Smooth muscle cell (in vitro differentiated cells): Measurements from ENCODE around the gene ERCC4. TPM values are rescaled to one million over a fixed set of nuclear protein-coding genes. Genes with fewer than 3 reads are reported as not detected.

Experiments used
- DNase-seq: peaks from one replicate; lab custom pipeline; 2025; ENCODE audit not compliant: unreplicated experiment; lab: John Stamatoyannopoulos, UW
- H2AFZ ChIP-seq: fragments of 200-600 bp; sonication (generic); 2 replicates; pipeline ENCODE4 v1.6.0; 2016; ENCODE audit warnings: antibody characterized with exemption, low read depth, mild to moderate bottlenecking
- H3F3A ChIP-seq: fragments of 200-600 bp; sonication (generic); 2 replicates; pipeline ENCODE4 v1.6.0; 2017; ENCODE audit warnings: antibody characterized with exemption, low read depth
- H3K27ac ChIP-seq: fragments of 200-600 bp; sonication (generic); 2 replicates; pipeline ENCODE4 v1.5.1; 2016; ENCODE audit warnings: low read depth, mild to moderate bottlenecking
- H3K27me3 ChIP-seq: fragments of 200-600 bp; sonication (generic); 2 replicates; pipeline ENCODE4 v1.6.1; 2016; ENCODE audit warnings: low read depth, mild to moderate bottlenecking
- H3K36me3 ChIP-seq: fragments of 200-600 bp; sonication (generic); 2 replicates; pipeline ENCODE4 v1.5.1; 2016; ENCODE audit warnings: low read depth
- H3K4me1 ChIP-seq: fragments of 200-600 bp; sonication (generic); 2 replicates; pipeline ENCODE4 v1.5.1; 2016; ENCODE audit warnings: low read depth
- H3K4me2 ChIP-seq: fragments of 200-600 bp; sonication (generic); 2 replicates; pipeline ENCODE4 v1.6.0; 2016; ENCODE audit warnings: mild to moderate bottlenecking
- H3K4me3 ChIP-seq: fragments of 200-600 bp; sonication (generic); 2 replicates; pipeline ENCODE4 v1.5.1; 2016; ENCODE audit warnings: mild to moderate bottlenecking
- H3K79me2 ChIP-seq: fragments of 200-600 bp; sonication (generic); 2 replicates; pipeline ENCODE4 v1.6.0; 2016; ENCODE audit warnings: low read depth, mild to moderate bottlenecking
- H3K9ac ChIP-seq: fragments of 200-600 bp; sonication (generic); 2 replicates; pipeline ENCODE4 v1.6.0; 2016; ENCODE audit warnings: low read depth
- H3K9me3 ChIP-seq: fragments of 200-600 bp; sonication (generic); replicated peaks from 2 replicates; pipeline ENCODE4 v1.5.1; 2016; ENCODE audit warnings: low read depth
- H4K20me1 ChIP-seq: fragments of 200-600 bp; sonication (generic); 2 replicates; pipeline ENCODE4 v1.6.0; 2016; ENCODE audit warnings: low read depth
- WGBS: methylation state at CpG from one replicate; pipeline ENCODE4 v1.1.7; 2016; ENCODE audit warnings: low lambda C conversion rate; 5-methylcytosine and 5-hydroxymethylcytosine counted together
- polyA plus RNA-seq: library from polyadenylated mRNA; unstranded; fragments of >200 nt; fragmentation: Nextera tagmentation; extraction: Ambion mirVana; gene quantifications from 2 replicates; pipeline ENCODE4 v1.2.1, GENCODE V29; 2016
- total RNA-seq: library from RNA; depleted of rRNA; stranded (reverse); fragments of >200 nt; gene quantifications from 2 replicates; pipeline ENCODE4 v1.2.3, GENCODE V29; 2014
- TF ChIP-seq, protein P1 (sequence below): fragments of 200-600 bp; sonication (generic); IDR thresholded peaks from 2 replicates; pipeline ENCODE4 v1.5.1; 2017; ENCODE audit warnings: borderline replicate concordance, mild to moderate bottlenecking, antibody characterized with exemption; ENCODE audit not compliant: insufficient read depth, poor library complexity, severe bottlenecking

Gene ERCC4
- total and polyA plus RNA-seq, 2 experiments from 2014 or later = 10.3 to 17.4 TPM

DNA sequence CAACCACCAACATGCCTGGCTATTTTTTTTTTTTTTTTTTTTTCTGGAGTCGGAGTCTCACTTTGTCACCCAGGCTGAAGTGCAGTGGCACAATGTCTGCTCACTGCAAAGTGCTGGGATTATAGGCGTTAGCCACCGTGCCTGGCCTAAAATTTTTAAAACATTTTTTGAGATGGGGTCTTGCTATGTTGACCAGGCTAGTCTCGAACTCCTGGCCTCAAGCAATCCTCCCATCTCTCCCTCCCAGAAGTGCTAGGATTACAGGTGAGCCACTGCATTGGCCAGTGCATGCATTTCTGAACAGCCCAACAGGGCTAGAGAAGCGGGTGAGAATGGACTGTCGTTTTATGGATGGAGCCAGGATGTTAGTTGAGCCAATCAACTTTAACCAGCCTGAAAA, 72.4 kb downstream of the ERCC4 start:
- Histone ChIP-seq H3K36me3 (no peaks in the 10 kb centered on the region), H4K20me1 (no peaks in the 10 kb centered on the region), H3K27ac (no peak overlapping the region), H3K4me2 (no peak overlapping the region), H3K79me2 (no peaks in the 10 kb centered on the region), H3F3A (no peaks in the 10 kb centered on the region), H3K27me3 (no peaks in the 10 kb centered on the region), H2AFZ (no peak overlapping the region), H3K9ac (no peak overlapping the region), H3K9me3 (no peaks in the 10 kb centered on the region), H3K4me1 (no peaks in the 10 kb centered on the region), H3K4me3 (no peak overlapping the region)
- TF ChIP-seq, protein P1, sequence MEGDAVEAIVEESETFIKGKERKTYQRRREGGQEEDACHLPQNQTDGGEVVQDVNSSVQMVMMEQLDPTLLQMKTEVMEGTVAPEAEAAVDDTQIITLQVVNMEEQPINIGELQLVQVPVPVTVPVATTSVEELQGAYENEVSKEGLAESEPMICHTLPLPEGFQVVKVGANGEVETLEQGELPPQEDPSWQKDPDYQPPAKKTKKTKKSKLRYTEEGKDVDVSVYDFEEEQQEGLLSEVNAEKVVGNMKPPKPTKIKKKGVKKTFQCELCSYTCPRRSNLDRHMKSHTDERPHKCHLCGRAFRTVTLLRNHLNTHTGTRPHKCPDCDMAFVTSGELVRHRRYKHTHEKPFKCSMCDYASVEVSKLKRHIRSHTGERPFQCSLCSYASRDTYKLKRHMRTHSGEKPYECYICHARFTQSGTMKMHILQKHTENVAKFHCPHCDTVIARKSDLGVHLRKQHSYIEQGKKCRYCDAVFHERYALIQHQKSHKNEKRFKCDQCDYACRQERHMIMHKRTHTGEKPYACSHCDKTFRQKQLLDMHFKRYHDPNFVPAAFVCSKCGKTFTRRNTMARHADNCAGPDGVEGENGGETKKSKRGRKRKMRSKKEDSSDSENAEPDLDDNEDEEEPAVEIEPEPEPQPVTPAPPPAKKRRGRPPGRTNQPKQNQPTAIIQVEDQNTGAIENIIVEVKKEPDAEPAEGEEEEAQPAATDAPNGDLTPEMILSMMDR = no peak
- no peak for DNase-seq
- WGBS = 88% methylated on average over 6 of the region's 6 CpGs

DNA sequence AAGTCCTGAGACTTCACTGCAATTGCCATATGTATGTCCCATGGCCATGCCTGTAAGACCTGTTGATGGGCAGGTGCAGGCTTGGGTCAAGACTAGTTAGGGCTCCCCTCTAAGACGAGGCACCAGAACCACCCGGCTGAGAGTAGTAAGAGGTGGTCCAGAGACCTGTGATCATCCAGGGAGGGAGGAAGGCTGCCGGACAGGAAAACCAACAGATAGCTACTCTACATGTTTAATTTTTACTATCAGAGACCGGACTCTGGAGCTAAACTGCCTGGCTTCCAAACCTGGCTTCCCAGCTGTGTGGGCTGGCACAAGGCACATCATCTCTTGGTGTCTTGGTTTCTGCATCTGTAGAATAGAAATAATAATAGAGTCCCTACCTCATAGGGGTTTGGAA, 73.0 kb downstream of the ERCC4 start:
- H3F3A ChIP-seq = peaks cover 2% of the 10 kb centered on the region
- H3K4me3 ChIP-seq = no peak overlapping the region
- no peak overlapping the region for H3K4me2 ChIP-seq
- no peak overlapping the region for H2AFZ ChIP-seq
- H4K20me1 ChIP-seq = no peaks in the 10 kb centered on the region
- 99% methylated on average over 4 of the region's 4 CpGs for WGBS
- H3K9ac ChIP-seq = no peak overlapping the region
- H3K27ac ChIP-seq = no peak overlapping the region
- no peaks in the 10 kb centered on the region for H3K36me3 ChIP-seq
- no peaks in the 10 kb centered on the region for H3K4me1 ChIP-seq
- no peaks in the 10 kb centered on the region for H3K27me3 ChIP-seq
- no peaks in the 10 kb centered on the region for H3K9me3 ChIP-seq
- no peaks in the 10 kb centered on the region for H3K79me2 ChIP-seq
- TF ChIP-seq, protein P1 = no peak
- DNase-seq = no peak

DNA sequence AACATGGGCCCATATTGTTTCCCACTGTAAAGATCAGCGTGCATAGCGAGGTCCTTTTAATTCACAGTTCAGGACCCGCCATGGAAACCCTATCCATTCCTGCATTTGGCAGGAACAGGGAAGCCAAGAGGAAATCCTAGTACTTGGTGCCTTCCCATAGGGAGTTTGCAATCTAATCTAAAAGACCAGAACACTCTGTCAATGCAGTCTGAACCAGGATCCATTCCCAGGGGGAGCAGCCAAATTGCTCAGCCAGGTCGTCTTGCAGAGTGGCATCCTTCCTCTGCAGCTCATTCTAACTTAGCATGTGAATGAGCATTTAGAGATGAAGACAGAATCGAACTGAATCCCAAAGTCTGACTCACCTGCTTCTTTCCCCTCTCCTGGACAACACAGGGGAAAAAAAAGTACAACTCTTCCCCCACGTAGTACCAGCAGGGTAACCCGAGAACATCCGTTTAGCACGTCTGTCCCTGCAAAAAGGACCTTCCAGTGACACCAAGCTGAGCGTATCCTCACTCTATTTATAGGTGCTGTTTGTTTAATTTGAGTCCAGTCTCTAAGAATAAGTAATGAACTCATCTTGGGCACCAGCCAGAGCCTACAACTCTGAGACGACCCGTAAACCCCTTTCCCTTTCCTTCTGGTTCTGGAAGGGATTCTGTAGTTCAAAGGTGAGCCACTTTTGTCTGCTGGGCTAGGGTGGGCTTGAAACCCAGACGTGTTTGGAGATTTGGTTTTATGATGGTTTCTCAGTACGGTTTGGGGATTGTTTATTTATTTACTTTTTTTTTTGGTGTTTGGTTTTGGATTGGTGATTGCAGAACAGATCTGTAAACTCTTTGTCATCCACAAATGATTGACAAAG, 74.5 kb downstream of the ERCC4 start:
- Histone ChIP-seq H3K27ac (no peak overlapping the region), H3F3A (peaks cover 4% of the 10 kb centered on the region), H3K27me3 (no peaks in the 10 kb centered on the region), H3K79me2 (no peaks in the 10 kb centered on the region), H3K9ac (no peak overlapping the region), H3K9me3 (no peaks in the 10 kb centered on the region), H3K4me1 (no peaks in the 10 kb centered on the region), H3K36me3 (no peaks in the 10 kb centered on the region), H3K4me3 (no peak overlapping the region), H3K4me2 (no peak overlapping the region), H4K20me1 (no peaks in the 10 kb centered on the region), H2AFZ (no peak overlapping the region)
- DNase-seq = no peak
- TF ChIP-seq, protein P1 = no peak
- 65% methylated on average over 14 of the region's 14 CpGs for WGBS

DNA sequence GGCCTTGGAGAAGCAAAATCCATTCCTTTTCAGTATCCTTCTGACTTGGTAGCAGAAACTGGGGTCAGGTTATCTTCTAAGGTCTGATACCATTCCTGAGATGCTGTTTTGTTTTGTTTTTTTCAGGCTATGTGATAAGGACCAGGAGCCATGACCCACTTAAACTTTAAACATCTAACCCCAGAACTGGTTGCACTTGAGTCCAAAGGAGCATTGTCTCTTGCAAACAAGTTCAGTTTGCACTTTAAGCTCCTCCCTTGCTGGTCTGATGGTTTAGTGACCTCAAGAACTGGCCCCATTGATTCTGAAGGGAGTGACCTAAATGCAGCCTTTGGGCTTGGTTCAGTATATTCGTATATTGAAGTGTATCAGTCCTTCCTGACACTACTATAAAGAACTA, 75.2 kb downstream of the ERCC4 start:
- Histone ChIP-seq H3K36me3 (no peaks in the 10 kb centered on the region), H3K9ac (no peak overlapping the region), H3K27ac (no peak overlapping the region), H3K4me2 (no peak overlapping the region), H3K4me3 (no peak overlapping the region), H3F3A (peaks cover 4% of the 10 kb centered on the region), H2AFZ (no peak overlapping the region), H4K20me1 (no peaks in the 10 kb centered on the region), H3K4me1 (no peaks in the 10 kb centered on the region), H3K27me3 (no peaks in the 10 kb centered on the region), H3K79me2 (no peaks in the 10 kb centered on the region), H3K9me3 (no peaks in the 10 kb centered on the region)
- 78% methylated on average over 1 of the region's 1 CpG for WGBS
- TF ChIP-seq, protein P1 = no peak
- DNase-seq = no peak
